H1 (cell line): ENCODE measurements around the gene EHBP1. TPM values are rescaled to one million over a fixed set of nuclear protein-coding genes. Genes with fewer than 3 reads are reported as not detected.

Experiments
- CTCF ChIA-PET: fragments of 300-600 bp; sonication (Branson Sonifier 250); formaldehyde crosslinking; loops from one replicate; lab custom pipeline; 2021; ENCODE audit not compliant: partially characterized antibody; lab: Charles Lee
- POLR2A ChIA-PET: fragments of 300-600 bp; sonication (Branson Sonifier 250); formaldehyde crosslinking; loops from one replicate; lab custom pipeline; 2021; ENCODE audit warnings: inconsistent platforms; ENCODE audit not compliant: partially characterized antibody; lab: Charles Lee
- DNase-seq, 2 experiments: peaks; one replicate each; pipeline versions ENCODE4 v3.0.0 to v3.0.0-alpha.2; 2010 to 2022; ENCODE audit warnings: low spot score in 2 of 2, low read depth in 1 of 2, mixed read lengths in 1 of 2
- FAIRE-seq: peaks from 2 replicates; lab custom pipeline; 2011; peaks lifted over from hg19 to GRCh38; lab: Jason Lieb, UNC
- H2AFZ ChIP-seq: 2 replicates; pipeline ENCODE4 v1.8.1; 2012; ENCODE audit warnings: low read length, inconsistent platforms
- H2AK5ac ChIP-seq: 2 replicates; pipeline ENCODE4 v1.6.1; 2013; ENCODE audit warnings: low read depth, low read length
- H2BK120ac ChIP-seq: replicated peaks from 2 replicates; pipeline ENCODE3; 2013; ENCODE audit warnings: low read depth, low read length, inconsistent platforms
- H2BK12ac ChIP-seq: 2 replicates; pipeline ENCODE4 v1.6.1; 2013; ENCODE audit warnings: low read depth, low read length
- H2BK15ac ChIP-seq: 2 replicates; pipeline ENCODE4 v1.6.1; 2013; ENCODE audit warnings: low read length
- H2BK20ac ChIP-seq: 2 replicates; pipeline ENCODE4 v1.6.1; 2013; ENCODE audit warnings: low read length
- H2BK5ac ChIP-seq: 2 replicates; pipeline ENCODE4 v1.6.1; 2013; ENCODE audit warnings: low read depth, low read length
- H3K14ac ChIP-seq: 2 replicates; pipeline ENCODE4 v1.6.1; 2013; ENCODE audit warnings: inconsistent platforms; ENCODE audit not compliant: insufficient read length
- H3K18ac ChIP-seq: 2 replicates; pipeline ENCODE4 v1.6.1; 2013; ENCODE audit warnings: low read length; ENCODE audit errors: extremely low read depth
- H3K23ac ChIP-seq: 2 replicates; pipeline ENCODE4 v1.6.1; 2013; ENCODE audit warnings: inconsistent platforms; ENCODE audit not compliant: insufficient read length
- H3K23me2 ChIP-seq: 2 replicates; pipeline ENCODE4 v1.6.1; 2013; ENCODE audit warnings: low read depth, low read length
- H3K27ac ChIP-seq: 2 replicates; pipeline ENCODE4 v1.6.1; 2011; ENCODE audit warnings: low read depth, low read length, inconsistent platforms
- H3K27me3 ChIP-seq, 4 experiments: replicated peaks in 1 of 4; 1 replicate in 1 of 4; 2 replicates in 3 of 4; pipeline versions ENCODE4 v1.6.1 to v1.8.1; 2011 to 2013; ENCODE audit warnings: low read length in 3 of 4, mild to moderate bottlenecking in 3 of 4, inconsistent platforms in 2 of 4, mixed read lengths in 2 of 4, moderate library complexity in 1 of 4; ENCODE audit not compliant: control insufficient read depth in 3 of 4, insufficient read depth in 3 of 4; ENCODE audit errors: extremely low read depth in 1 of 4
- H3K36me3 ChIP-seq, 4 experiments: 2 replicates each; pipeline versions ENCODE4 v1.6.1 to v1.8.1; 2011 to 2013; ENCODE audit warnings: mild to moderate bottlenecking in 4 of 4, low read length in 3 of 4, moderate library complexity in 2 of 4, control low read depth in 1 of 4, inconsistent platforms in 1 of 4; ENCODE audit not compliant: insufficient read depth in 4 of 4, control insufficient read depth in 2 of 4
- H3K4ac ChIP-seq: replicated peaks from 2 replicates; pipeline ENCODE3; 2013; ENCODE audit warnings: low read length, low read depth, mixed read lengths, inconsistent platforms; ENCODE audit not compliant: insufficient read length
- H3K4me1 ChIP-seq, 4 experiments: replicated peaks in 1 of 4; 1 replicate in 1 of 4; 2 replicates in 3 of 4; pipeline versions ENCODE4 v1.6.1 to v1.8.1; 2011 to 2013; ENCODE audit warnings: low read length in 3 of 4, inconsistent platforms in 2 of 4, mixed read lengths in 1 of 4; ENCODE audit not compliant: insufficient read depth in 4 of 4, control insufficient read depth in 3 of 4
- H3K4me2 ChIP-seq, 2 experiments: 2 replicates each; pipeline versions ENCODE4 v1.6.1 to v1.8.1; 2011 to 2013; ENCODE audit warnings: low read depth in 2 of 2, low read length in 2 of 2, control low read depth in 1 of 2, inconsistent platforms in 1 of 2, mild to moderate bottlenecking in 1 of 2; ENCODE audit not compliant: insufficient read depth in 1 of 2
- H3K4me3 ChIP-seq, 4 experiments: fragments of 200-600, 300-600 bp in 1 of 4; sonication (generic), shearing (Covaris generic), sonication (Bioruptor Twin) in 1 of 4; 2 replicates each; pipeline versions ENCODE4 v1.5.1 to v1.8.1; 2011 to 2016; ENCODE audit warnings: low read length in 4 of 4, low read depth in 3 of 4, control low read depth in 2 of 4, inconsistent platforms in 2 of 4, mild to moderate bottlenecking in 2 of 4, mixed read lengths in 1 of 4, moderate library complexity in 1 of 4; ENCODE audit not compliant: insufficient read depth in 2 of 4; ENCODE audit errors: extremely low read depth in 1 of 4
- H3K56ac ChIP-seq: replicated peaks from 2 replicates; pipeline ENCODE3; 2013; ENCODE audit warnings: low read depth, mild to moderate bottlenecking, mixed read lengths, low read length, inconsistent platforms; ENCODE audit not compliant: insufficient read length
- H3K79me1 ChIP-seq: 2 replicates; pipeline ENCODE4 v1.6.1; 2013; ENCODE audit warnings: low read depth, low read length, control low read depth
- H3K79me2 ChIP-seq, 2 experiments: 2 replicates each; pipeline versions ENCODE4 v1.6.1 to v1.8.1; 2012 to 2013; ENCODE audit warnings: low read length in 2 of 2, mild to moderate bottlenecking in 2 of 2, inconsistent platforms in 1 of 2; ENCODE audit not compliant: insufficient read depth in 2 of 2, control insufficient read depth in 1 of 2
- H3K9ac ChIP-seq, 4 experiments: replicated peaks in 1 of 4; 1 replicate in 1 of 4; 2 replicates in 3 of 4; pipeline versions ENCODE4 v1.6.1 to v1.8.1; 2011 to 2013; ENCODE audit warnings: low read depth in 3 of 4, low read length in 3 of 4, control low read depth in 2 of 4, mild to moderate bottlenecking in 2 of 4, moderate library complexity in 2 of 4, inconsistent platforms in 1 of 4; ENCODE audit errors: extremely low read depth in 1 of 4
- H3K9me3 ChIP-seq, 2 experiments: 2 replicates each; pipeline versions ENCODE4 v1.6.1 to v1.8.1; 2012 to 2013; ENCODE audit warnings: mild to moderate bottlenecking in 2 of 2, moderate library complexity in 2 of 2, control low read depth in 1 of 2, inconsistent platforms in 1 of 2, low read depth in 1 of 2, low read length in 1 of 2, mixed read lengths in 1 of 2; ENCODE audit not compliant: insufficient read depth in 2 of 2
- H4K20me1 ChIP-seq, 2 experiments: replicated peaks in 1 of 2; 2 replicates each; pipeline versions ENCODE3 to v1.8.1; 2011 to 2013; ENCODE audit warnings: inconsistent platforms in 2 of 2, low read length in 2 of 2, mild to moderate bottlenecking in 1 of 2; ENCODE audit not compliant: insufficient read depth in 2 of 2, control insufficient read depth in 1 of 2
- H4K5ac ChIP-seq: 2 replicates; pipeline ENCODE4 v1.6.1; 2013; ENCODE audit warnings: low read length, low read depth, mixed read lengths, inconsistent platforms; ENCODE audit not compliant: insufficient read length
- H4K8ac ChIP-seq: 2 replicates; pipeline ENCODE4 v1.8.0; 2013; ENCODE audit warnings: mild to moderate bottlenecking, moderate library complexity, low read length, inconsistent platforms; ENCODE audit not compliant: insufficient read depth; ENCODE audit errors: extremely low read depth
- H4K91ac ChIP-seq: replicated peaks from 2 replicates; pipeline ENCODE3; 2013; ENCODE audit warnings: low read length, mixed read lengths, inconsistent platforms; ENCODE audit not compliant: insufficient read length
- ATF3 ChIP-seq: IDR thresholded peaks from 2 replicates; pipeline ENCODE4 v1.6.1; 2011; ENCODE audit warnings: low read depth, mild to moderate bottlenecking, low read length; ENCODE audit not compliant: insufficient read depth
- KDM1A ChIP-seq: fragments of 200-600, 300-600 bp; sonication (generic); IDR thresholded peaks from 2 replicates; pipeline ENCODE4 v1.7.1; 2016; ENCODE audit warnings: mild to moderate bottlenecking, low read length, borderline replicate concordance
- SUZ12 ChIP-seq: fragments of 200-600 bp; sonication (generic); IDR thresholded peaks from 2 replicates; pipeline ENCODE4 v1.6.1; 2012; ENCODE audit warnings: mild to moderate bottlenecking, inconsistent platforms, low read length, moderate library complexity, mixed read lengths
- WGBS, 2 experiments: shearing (Covaris generic) in 1 of 2; methylation state at CpG; one replicate each; pipeline versions ENCODE4 v1.1.6 to v1.1.7; 2013 to 2015; ENCODE audit warnings: low lambda C conversion rate in 2 of 2, mixed read lengths in 2 of 2, inconsistent platforms in 1 of 2, low coverage in 1 of 2, missing lambda C conversion rate in 1 of 2; ENCODE audit not compliant: insufficient replicate concordance in 2 of 2, insufficient coverage in 1 of 2, insufficient read length in 1 of 2; ENCODE audit errors: extremely low coverage in 1 of 2, missing lambda C conversion rate in 1 of 2; 5-methylcytosine and 5-hydroxymethylcytosine counted together
- polyA plus RNA-seq, 7 experiments: library from polyadenylated mRNA; depleted of rRNA in 3 of 7; stranded (reverse) in 5 of 7; unstranded in 2 of 7; fragments of >200 nt in 5 of 7; fragments of 200-250 nt in 2 of 7; gene quantifications; 1 replicate in 5 of 7; 2 replicates in 1 of 7; 4 replicates in 1 of 7; pipeline versions ENCODE4 v1.2.1 to v1.2.3, GENCODE V29; 2011 to 2013; ENCODE audit warnings: missing spikeins in 2 of 7, mixed read lengths in 2 of 7
- total RNA-seq: library from RNA; stranded (reverse); fragmentation: NEBNext Ultra II Directional; extraction: Animal tissue kit (Norgen Biotek cat#: 25700); gene quantifications from 2 replicates; pipeline ENCODE4 v1.2.1, GENCODE V29; 2021

The EHBP1 gene
- total and polyA plus RNA-seq, 2 of the 8 experiments (the other 6 are each of a cell fraction or from before 2014, with no cell fraction given) = 12.0 to 64.1 TPM

GRCh38 chr2:62770629-62771028 lies 65.1 kb downstream of the EHBP1 start:
- Histone ChIP-seq H3K27ac (no peak overlapping the region), H3K56ac (no peak overlapping the region), H3K18ac (no peak overlapping the region), H4K91ac (no peak overlapping the region), H3K27me3 (no peaks in the 10 kb centered on the region), H3K14ac (no peak overlapping the region), H2BK5ac (no peak overlapping the region), H2BK120ac (no peak overlapping the region), H3K4me1 (no peaks in the 10 kb centered on the region), H2BK12ac (no peak overlapping the region), H2BK15ac (no peak overlapping the region), H3K23me2 (no peaks in the 10 kb centered on the region), H4K20me1 (no peaks in the 10 kb centered on the region), H3K79me2 (no peaks in the 10 kb centered on the region), H3K9me3 (0 out of 4 replicates have a peak, but pooled peaks cover 0 to 3% of the 10 kb centered on the region in 2 experiments), H3K79me1 (no peaks in the 10 kb centered on the region), H4K5ac (no peak overlapping the region), H3K4ac (no peak overlapping the region), H3K23ac (no peak overlapping the region), H3K4me3 (no peak overlapping the region), H3K4me2 (no peak overlapping the region), H2AFZ (no peak overlapping the region), H2BK20ac (no peak overlapping the region), H3K36me3 (no peaks in the 10 kb centered on the region), H3K9ac (no peak overlapping the region), H4K8ac (no peak overlapping the region), H2AK5ac (no peak overlapping the region)
- WGBS, 2 experiments = 72% methylated on average over 4 of the region's 4 CpGs; no CpG with 5 or more reads in 1 of the 2 experiments
- POLR2A ChIA-PET = no interaction called here
- TF ChIP-seq ATF3 = no peak
- 0 out of 2 replicates have a peak, but pooled peaks have one; percentile 13 for TF ChIP-seq KDM1A
- TF ChIP-seq SUZ12 = no peak
- CTCF ChIA-PET = interaction anchor here (9.6 kb wide), 1 partner anchor 315 kb away, joined by 134 read pairs; no protein-coding TSS in a partner anchor
- FAIRE-seq (no peak), DNase-seq (no peak)
